Mammary epithelial cell (primary cell): Measurements from ENCODE around the gene SLIT3.

Source experiments
- CTCF ChIP-seq, 2 donors: IDR thresholded peaks in 1 of 2; conservative IDR thresholded peaks in 1 of 2; 2 replicates each; pipeline ENCODE4 v1.5.1; 2011 to 2012; ENCODE audit warnings: inconsistent platforms in 2 of 2, low read length in 2 of 2, mild to moderate bottlenecking in 2 of 2, control low read depth in 1 of 2, low read depth in 1 of 2; ENCODE audit not compliant: insufficient read depth in 1 of 2; ENCODE audit errors: extremely low read depth in 1 of 2
- EZH2 ChIP-seq: IDR thresholded peaks from 2 replicates; pipeline ENCODE4 v1.6.1; 2012; ENCODE audit warnings: low read length, inconsistent platforms, borderline replicate concordance

- no peak for TF ChIP-seq EZH2
- no peak for TF ChIP-seq CTCF (conservative IDR thresholded peaks at IDR 0.05 in 1 of 2, IDR thresholded peaks at IDR 0.05 in 1 of 2; ENCODE audit: extremely low read depth in 1 of 2, insufficient read depth in 1 of 2, low read depth in 1 of 2, low read length in 2 of 2)
Measured at GRCh38 chr5:169049712-169050111, 251.2 kb downstream of the SLIT3 start.
